Measurements from ENCODE around the gene DNAAF8.
A peak's percentile ranks its signal among the peaks of the same experiment; 100 is the strongest.
"Not testable (repeated sequence)": the region's sequence is repeated elsewhere in the genome, so short reads cannot be mapped to it uniquely, and the experiment has no call there.

The DNAAF8 gene

DNA sequence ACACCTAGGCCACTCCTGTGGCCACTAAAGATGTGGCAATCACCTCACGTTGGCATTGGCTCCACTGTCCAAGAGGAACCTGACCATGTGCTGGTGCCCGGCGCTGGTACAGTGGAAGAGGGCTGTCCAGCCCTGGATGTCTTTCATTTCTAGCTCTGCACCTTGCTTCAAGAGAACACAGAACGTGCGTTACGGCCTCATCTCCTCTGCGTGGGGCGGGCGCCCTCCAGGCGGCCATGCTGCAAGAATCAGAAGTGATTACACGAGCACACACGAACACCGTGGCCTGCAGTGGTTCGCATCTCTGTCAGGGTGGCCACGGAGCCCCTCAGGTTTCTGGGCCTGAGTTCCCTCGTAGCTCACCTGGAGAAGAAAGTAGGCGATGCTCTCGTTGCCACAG, 7.7 kb upstream of the DNAAF8 start:
- DNase-seq = no peak

DNA sequence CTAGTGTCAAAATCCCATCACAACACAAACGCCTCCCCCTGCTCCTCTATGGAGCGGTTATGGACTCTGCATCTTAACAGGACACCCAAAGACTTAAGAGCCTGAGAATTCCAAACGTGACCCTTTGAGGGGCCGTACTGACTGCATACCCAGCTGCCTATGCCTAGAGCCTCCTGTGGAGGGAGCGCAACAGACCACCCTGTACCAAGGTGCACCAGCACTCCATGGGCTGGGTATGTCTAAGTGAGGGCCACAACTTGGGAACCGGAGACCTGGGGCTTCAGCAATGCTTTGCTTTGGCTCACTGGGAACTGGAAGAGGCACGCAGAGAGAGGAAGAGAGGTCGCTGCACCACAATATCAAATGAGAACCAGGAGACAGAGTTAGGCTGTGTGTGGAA, 5.7 kb upstream of the DNAAF8 start:
- no peak for DNase-seq

DNA sequence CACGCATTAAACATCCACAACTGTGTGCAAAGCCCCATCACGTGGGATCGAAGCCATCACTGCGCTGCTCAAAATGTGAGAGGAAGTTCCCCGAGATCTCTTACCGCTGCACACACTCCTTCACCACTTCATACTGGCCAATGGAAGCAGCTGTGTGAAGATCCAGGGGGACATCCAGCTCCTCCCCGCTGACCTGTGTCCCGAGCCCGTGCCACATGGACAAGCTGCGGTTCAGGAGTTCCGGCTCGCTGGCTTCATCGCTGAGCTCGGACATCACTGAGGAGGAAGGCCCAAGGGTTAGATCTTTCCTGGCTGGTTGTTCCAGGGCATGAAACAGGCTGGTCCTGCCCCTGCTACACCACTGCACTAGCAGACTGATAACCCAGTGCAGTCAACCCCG, 4.5 kb upstream of the DNAAF8 start:
- DNase-seq = no peak

DNA sequence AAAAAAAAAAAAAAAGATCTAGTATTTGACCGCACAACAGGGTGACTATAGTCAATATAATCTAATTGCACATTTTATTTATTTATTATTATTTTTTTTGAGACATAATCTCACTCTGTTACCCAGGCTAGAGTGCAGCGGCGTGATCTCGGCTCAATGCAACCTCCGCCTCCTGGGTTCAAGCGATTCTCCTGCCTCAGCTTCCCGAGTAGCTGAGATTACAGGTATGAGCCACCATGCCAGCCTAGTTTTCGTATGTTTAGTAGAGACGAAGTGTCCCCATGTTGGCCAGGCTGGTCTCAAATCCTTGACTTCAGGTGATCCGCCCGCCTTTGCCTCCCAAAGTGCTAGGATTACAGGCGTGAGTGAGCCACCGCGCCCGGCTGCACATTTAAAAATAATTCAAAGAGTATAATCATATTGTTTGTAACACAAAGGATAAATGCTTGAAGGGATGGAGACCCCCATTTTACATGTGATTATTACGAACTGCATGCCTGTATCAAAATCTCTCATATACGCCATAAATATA, 1.1 kb upstream of the DNAAF8 start:
- no peak for DNase-seq

DNA sequence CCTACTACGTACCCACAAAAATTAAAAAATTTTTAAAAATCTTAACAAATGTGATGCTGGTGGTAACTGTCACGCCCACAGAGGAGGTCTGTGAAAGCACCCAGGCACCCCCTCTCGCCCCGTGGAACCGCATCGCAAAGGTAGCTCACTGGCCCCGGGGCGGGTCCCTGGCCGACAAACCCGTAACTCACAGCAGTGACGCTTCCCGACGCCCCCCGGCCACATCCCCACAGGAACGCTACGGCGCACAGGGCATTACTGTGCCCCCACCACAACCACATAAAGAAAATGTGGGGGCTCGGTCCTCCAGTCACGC, 632 bp upstream of the DNAAF8 start:
- DNase-seq = no peak

DNA sequence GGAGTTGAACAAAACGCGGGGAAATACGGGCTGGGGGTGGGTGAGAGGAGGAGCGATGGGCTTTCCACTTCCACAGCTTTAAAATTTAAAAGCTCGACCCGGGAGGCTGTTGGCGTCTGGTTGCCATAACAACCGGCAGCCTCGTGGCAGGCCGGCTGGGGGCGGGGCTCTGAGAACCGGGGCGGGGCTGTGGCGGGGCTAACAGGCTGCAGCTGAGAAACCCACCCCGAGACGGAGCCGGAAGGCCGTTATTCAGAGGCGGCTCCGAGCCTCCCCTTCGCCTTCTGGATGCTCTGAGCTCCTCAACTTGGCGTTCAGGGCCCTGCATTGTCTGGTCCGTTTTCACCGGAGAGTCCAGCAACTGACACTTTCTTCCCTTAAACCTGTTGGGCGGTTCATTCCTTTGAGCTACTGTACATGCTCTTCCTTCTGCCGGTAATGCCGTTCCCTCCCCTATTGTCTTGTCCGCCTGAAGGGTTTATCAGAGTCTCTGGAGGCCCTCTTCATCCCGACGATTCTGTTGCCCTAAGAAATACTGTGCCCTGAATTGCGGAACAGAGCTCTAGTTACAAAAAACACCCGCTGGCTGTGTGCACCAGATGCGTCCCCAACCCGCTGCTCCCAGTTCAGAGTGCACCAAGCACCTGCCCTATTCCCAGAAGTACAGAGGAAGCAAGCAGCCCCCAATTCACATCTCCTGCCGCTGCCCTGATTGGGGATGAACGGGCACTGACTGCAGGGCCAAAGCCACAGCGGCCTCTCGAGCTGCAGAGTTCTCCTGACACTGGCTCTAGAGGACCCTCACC, 596 bp downstream of the DNAAF8 start:
- DNase-seq = peak; percentile 74

DNA sequence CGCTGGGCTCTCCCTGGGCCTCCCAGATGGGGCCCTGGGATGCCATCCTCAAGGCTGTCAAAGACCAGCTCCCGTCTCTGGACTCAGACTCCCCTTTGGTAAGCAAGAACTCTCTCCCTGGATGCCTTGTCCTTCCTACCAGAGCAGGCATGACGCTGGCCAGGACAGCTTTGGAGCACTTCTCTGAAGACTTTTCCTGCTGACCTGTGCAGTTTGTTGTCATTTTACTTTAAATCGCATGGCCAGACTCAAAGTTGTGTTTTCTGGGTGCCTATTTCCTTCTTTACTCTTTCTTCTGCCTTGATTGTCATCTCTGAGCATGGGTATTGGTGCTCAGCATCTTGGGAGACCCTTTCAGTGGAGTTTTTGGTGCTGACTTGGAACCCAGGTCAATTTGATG, 2.2 kb downstream of the DNAAF8 start:
- no peak for DNase-seq

DNA sequence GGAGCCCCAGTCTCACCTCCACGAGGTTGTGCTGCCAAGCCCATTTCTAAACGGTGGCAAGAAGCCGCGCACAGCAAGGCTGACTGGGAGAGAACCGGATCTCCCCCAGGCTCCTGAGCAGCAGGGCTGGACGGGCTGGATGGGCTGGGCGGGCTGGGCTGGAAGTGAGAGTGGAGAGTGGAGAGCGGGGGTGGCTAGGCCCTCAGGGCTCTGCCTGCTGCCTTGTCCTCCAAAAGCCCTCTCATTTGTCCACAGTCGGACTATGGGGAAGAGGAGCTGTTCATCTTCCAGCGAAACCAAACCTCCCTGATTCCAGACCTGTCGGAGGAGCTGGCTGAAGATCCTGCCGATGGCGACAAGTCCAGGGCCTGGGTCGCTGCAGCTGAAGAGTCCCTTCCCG, 3.2 kb downstream of the DNAAF8 start:
- no peak for DNase-seq

DNA sequence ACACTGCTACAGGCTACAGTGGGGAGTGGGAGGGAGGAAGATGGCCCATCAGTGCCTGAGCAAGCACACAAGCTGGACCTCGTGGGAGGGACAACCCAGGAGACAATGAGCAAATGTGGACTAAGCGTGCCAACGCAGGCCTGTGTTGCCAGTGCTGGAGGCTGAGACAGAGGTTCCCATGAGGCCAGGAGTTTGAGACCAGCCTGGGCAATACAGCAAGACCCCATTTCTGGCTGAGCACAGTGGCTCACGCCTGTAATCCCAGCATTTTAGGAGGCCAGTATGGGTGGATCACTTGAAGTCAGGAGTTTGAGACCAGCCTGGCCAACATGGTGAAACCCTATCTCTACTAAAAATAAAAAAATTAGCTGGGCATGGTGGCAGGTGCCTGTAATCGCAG, 4.0 kb downstream of the DNAAF8 start:
- not testable (repeated sequence) for DNase-seq

DNA sequence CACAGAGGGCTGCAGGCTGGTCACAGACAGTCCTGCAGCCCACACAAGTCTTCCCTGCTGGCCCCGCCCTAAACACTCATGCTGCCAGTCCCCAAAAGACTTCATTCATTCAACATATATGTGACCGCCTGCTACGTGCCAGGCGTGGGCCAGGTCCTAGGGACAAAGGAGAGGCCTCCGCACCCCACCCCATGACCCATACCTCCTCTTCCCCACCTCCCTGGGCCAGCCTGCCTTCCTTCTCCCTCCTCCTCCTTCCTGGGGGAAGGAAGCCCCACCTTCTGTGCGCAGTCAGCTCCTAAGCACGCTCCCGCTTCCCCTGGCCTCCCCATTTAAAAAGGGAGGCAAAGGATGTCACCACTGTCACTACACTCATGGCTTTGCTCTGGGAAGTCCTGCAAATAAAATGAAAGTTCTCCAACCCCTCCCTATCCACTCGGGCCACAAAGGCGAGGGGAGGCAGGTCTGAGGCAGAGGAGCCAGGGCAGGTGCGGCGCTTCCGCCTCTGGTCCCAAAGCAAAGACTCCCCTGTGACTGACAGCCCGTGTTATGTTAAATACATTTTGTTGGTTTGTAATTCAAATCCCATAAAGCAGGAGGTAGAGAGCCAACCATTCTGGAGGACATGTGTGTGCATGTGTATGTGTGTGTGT, 9.0 kb downstream of the DNAAF8 start:
- DNase-seq = no peak

DNA sequence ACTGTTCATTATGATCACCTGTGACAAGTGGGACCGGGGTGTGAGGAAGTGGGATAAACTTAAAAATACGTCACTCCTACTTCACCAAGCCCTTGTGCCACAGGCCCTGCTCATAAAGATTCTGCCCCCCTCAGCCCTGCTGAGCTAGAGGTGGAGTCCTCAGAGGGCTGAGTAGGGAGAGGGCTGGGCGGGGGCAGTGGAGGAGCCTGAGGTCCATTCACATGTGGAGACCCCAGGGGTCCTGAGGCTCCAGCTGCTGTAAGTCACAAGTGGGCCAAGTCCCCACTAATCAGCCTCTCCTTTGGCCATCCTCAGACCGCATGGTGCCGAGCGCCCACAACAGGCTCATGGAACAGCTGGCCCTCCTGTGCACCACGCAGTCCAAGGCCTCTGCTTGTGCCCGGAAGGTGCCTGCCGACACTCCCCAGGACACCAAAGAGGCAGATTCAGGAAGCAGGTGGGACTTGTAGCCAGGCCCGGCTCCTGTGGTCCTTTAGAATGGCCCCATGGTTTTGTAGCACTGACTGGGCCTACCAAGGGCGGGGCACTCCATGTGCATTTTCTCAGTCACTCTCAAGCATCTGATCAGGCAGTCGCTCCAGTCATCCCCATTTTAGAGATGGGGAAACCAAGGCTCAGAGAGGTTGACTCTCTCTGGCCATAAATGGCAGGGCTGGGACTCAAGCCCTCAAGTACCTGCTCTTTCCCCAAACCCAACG, 10.4 kb downstream of the DNAAF8 start:
- DNase-seq = no peak

DNA sequence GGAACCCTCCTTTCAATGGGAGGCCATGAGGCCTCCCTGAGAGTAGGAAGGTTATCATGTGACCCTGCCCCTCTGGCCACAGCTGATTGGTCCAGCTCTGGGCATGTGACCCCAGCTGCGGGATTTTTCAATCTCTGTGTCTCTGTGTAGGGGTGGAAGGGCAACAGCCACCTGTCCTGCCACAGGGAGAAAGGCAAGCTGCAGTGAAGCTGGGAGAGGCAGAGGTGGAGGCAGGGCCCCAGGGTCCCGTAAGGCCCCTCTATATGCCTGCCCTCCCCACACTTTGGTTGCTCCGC, 10.9 kb downstream of the DNAAF8 start:
- DNase-seq = no peak

DNA sequence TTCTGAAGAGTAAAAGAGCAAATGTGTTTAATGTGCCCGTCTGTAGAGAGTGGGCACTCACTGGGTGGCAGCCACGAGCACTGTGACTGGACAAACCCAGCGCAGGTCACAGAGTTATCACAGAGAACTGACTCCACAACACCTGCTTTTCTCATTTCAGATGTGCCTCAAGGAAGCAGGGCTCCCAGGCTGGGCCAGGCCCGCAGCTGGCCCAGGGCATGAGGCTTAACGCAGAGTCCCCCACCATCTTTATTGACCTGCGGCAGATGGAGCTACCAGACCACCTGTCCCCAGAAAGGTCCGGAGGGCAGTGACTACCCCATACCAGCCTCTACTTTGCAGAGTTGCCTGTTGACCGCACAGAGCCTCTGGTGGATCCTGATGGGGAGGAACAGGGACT, 11.9 kb downstream of the DNAAF8 start:
- DNase-seq = no peak

DNA sequence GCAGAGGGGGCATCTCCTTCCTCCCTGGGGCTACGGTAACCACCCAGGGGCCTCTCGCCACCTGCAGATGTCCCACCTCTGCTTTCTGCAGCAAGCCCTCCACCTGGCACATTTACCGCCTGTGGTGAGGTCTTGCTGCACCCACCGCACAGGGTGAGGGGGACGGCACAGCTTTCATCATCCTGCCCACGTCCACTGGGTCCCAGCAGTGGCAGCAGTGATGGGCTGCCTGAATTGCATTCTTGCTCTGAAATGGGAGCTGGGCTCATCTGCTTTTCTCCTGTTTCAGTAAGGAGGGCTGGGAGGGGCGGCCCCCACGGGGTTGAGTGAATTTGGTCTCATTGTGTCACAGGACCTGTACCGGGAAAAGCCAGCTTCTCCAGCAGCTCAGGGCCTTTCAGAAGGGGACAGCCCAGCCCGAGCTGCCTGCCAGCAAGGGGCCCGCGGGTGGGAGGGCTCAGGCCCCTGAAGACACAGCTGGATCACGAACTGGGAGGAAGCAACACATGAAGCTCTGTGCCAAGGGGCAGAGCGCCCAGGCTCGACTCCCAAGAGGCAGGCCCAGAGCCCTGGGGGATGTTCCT, 12.7 kb downstream of the DNAAF8 start:
- no peak for DNase-seq

DNA sequence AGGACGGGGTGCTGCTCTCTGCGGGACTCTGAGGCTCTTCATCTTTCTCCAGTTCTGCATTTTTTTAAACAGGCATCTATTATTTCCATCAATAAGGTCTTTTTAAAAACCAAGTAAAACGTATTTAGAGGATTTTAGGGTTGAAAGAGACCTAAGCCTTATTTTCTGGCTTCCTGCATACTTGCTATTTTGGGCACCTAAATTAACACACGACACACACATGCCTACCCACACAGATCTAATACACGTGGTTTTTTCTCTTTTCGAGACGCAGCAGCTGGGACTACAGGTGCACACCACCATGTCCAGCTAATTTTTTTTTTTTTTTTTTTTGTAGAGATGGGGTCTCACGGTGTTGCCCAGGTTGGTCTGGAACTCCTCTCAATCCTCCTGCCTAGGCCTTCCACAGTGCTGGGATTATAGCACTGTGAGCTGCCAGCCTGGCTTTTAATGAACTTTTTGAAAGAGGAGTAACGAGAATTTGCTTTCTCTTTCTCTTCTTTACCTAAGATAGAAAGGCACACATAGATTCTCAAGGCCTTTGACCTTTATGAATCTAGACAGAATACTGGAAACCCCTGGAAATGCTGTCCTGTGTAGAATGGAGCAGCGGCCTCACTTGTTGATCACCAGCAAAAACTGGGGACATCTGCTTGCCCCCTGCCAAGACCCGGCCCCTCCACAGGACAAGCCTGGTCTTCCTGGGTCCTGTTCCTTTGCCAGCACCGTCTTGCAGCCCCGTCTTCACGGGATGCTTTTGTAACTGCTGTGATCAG, 13.8 kb downstream of the DNAAF8 start:
- no peak for DNase-seq

DNA sequence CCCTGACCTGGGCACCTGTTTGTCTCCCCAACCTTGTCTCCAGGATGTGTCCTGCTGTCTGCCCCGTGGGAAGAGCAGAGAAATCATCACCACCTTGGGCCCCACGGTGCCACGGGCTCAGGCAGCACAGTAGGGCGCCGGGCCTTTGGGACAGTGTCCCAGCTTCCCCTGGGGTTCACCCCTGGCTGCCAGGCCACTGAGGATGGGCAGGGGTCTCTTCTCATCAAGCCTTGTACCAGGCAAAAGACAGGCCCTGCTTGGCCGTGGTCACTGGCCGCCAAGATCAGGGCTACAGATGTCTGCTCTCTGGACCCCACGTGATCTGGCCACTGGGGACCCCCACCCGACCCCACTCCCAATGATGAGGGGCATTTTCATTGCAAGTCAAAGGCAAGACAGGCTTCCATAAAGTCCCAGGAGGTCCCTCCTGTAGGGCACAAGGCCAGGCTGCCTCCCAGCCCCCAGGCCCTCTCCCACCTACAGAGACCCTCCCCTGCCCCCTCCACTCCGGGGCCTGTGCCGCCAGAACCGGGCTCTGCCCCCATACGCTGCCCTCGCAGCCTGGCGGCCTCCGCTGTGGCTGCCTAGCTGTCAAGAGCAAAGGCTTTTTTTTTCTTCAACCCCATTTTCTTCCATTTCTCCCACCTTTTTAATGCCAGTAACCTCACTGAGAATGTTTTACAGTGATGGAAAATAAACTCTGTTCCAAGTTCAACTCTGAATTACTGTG, 14.5 kb downstream of the DNAAF8 start:
- DNase-seq = no peak

DNA sequence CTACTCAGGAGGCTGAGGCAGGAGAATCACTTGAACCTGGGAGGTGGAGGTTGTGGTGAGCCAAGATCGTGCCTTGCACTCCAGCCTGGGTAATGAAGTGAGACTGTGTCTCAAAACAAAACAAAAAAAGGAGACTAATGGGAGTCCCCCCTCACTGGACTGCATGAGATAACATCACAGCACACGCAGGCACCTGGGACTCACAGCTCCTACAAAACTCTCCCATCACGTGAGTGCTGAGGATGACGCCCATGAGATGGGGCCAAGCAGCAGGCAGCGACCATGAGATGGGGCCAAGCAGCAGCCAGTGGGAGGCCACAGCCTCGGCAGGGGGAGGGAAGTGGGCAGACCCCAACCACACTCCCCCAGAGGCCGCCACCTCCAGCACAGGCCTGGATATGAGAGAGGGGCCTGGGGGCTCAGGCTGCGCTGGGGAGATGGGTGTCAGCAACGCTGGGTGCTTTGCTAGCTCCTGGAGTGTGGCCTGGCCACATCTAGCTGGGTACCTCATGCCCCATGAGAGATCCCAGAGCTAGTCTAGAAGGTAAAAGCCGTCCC, 15.4 kb downstream of the DNAAF8 start:
- no peak for DNase-seq

DNA sequence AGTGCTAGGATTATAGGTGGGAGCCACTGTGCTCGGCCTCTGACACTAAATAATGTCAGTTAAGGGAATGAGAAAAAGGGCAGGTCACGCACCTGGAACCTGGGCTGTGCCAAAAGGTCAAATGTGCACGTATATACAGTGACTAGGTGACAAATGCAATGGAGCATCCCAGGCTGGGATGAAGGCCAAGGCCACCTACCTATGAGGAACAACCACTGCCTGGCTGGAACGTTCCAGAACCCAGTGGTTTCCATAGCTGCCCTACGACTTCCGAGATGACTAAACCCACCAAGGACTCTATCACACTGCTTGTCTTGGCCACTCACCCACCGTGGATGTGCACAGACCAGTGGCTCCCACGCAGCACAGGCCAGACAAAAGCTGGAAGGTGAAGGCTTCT, 16.6 kb downstream of the DNAAF8 start:
- DNase-seq = no peak

DNA sequence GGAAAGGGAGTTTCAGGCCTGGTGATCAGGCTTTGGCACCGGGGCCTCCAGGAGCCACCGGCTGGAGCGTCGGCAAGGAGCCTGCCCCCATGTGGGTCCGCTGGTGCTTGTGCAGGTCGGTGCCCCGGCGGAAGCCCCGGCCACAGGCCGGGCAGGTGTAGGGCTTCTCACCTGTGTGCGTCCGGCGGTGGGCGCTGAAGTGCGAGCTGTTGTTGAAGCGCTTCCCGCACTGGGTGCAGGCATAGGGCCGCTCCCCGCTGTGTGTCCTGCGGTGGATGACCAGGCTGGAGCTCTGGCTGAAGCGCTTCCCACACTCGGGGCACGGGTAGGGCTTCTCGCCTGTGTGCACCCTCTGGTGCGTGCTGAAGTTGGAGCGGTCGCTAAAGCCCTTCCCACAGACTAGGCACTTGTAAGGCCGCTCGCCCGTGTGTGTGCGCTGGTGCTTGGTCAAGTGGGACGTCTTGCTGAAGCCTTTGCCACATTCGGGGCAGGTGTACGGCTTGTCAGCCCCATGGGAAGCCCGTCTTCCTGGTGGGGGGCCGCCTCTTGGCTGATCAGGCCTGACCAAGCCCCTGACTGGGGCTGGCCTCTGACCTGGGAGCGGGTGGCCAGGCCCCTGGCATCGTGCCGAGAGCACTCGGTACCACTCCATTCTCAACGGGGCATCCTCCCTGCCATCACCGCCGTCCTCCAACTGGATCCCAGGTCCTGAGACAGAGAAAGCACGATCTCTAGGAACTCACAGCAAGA, 18.2 kb downstream of the DNAAF8 start:
- DNase-seq = no peak

DNA sequence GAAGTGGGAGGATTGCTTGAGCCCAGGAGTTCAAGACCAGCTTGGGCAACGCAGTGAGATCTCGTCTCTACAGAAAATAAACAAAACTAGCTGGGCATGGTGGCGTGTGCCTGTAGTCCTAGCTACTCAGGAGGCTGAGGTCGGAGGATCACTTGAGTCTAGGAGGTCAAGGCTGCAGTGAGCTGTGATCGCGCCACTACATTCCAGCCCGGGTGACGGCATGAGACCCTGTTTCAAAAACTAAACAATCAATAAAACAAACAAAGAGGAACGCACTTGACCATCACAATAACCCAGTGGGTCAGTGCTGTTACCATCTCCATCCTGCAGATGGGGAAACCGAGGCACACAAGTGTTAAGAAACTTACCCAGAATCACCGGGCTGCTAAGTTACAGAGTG, 18.9 kb downstream of the DNAAF8 start:
- DNase-seq = no peak

DNA sequence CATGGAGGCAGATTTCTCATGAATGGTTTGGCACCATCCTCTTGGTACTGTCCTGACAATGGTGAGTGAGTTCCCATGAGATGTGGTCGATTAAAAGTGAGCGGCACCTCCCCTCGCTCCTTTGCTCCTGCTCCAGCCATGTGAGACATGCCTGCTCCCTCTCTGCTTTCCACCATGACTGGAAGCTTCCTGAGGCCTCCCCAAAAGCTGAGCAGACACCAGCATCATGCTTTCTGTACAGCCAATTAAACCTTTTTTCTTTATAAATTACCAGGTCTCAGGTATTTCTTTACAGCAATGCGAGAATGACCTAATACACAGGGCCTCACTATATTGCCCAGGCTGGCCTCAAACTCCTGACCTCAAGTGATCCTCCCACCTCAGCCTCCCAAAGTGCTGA, 20.5 kb downstream of the DNAAF8 start:
- DNase-seq = no peak

Measured in NCI-H1105 (cell line).